GM21619 (cell line): ENCODE measurements around the gene C1QTNF12.
A peak's percentile ranks its signal among the peaks of the same experiment; 100 is the strongest.

Experiments used
- ATAC-seq: cut with Tn5 transposase; IDR thresholded peaks from one replicate; pipeline ENCODE4 v1.9.1; 2021; ENCODE audit not compliant: unreplicated experiment

The C1QTNF12 gene

DNA sequence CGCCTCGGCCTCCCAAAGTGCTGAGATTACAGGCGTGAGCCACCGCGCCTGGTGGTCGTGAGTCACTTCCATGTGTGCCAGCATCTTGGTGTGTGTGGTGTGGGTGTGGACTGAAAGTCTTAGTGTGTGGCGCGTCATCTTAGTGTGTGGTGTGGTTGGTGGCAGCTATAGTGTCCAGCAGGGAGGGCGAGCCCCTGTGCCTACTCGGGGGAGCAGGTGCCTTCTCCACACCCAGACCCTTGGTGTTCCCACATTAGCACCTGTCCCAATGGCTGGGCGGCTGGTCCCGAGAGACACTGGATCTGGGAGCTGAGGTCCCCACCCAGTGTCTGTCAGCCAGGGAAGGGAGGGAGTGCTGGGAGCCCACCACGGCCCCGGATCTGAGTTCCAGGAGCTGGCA is 36.5 kb upstream of the C1QTNF12 start:
- ATAC-seq = no peak

DNA sequence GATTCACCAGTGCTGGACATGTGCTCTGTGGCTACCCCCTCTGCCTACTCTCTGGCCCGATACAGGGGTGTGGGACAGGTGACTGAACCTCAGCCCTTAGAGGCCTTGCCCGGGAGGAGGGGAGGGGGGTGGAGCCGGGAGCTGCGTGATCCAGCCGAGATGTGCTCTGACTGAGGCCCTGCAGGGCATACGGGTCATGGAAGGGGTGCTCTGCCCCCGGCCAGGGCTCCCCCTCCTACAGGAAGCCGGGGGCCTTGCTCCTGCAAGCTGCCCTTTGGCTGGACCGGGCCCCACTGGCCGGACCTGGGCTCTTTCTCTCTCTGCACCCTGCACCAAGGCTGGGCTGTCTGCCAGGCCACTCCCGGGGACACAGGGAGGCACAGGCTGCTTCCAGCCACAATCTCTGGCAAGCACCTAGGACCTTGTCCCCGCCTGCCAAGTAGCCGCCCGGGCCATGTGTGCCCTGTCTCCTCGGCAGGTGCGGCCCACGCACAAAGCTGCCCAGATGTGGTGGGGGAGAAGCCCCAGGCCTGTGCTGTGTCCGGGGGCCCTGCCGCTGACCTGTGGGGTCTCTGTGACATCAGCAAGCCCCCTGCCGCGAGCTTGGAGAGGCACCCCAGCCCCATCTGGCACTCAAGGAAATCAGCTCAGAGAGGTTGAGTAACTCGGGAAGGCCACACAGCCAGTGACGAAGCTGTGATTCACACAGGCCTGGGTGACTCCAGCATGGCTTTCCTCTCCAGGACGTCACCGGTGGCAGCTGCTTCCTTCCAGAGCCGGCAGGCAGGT is 35.2 kb upstream of the C1QTNF12 start:
- no peak for ATAC-seq

- ATAC-seq = no peak
Observed at GRCh38 chr1:1280782-1281481, 34.4 kb upstream of the C1QTNF12 start.

DNA sequence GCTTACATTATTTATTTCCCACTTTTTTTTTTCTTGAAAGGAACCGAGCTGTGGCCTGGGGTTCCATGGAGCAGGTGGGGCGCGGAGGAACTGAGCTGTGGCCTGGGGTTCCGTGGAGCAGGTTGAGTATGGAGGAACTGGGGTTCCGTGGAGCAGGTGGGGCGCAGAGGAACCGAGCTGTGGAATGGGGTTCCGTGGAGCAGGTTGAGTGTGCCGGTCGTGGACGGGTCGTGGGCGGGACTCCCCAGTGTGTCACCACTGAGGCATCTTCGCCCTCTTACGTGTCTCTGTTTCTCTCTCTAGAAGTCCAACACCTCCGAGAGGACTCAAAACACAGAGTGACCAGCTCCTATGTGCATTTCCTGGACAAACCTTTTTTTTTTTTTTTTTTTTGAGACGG is 32.5 kb upstream of the C1QTNF12 start:
- no peak for ATAC-seq

- ATAC-seq = no peak
Observed at GRCh38 chr1:1278620-1279019, 32.1 kb upstream of the C1QTNF12 start.

DNA sequence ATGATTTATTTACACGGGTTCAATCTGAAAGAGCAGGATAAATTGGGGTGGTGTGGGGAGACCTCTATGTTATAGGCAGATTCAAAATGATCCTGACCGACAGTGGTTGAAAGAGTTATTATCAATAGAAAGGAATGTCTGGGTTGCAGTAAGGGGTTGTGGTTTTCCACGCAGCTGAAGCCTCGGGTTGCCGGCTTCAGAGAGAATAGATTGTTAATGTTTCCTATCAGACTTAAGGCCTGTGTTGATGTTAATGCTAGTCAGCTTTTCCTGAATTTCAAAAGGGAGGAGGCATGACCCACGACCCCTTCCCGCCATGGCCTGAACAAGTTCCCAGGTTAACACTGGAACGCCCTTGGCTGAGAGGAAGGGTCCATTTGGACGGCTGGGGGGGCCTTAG is 29.3 kb upstream of the C1QTNF12 start:
- ATAC-seq = no peak

- ATAC-seq = no peak
Observed at GRCh38 chr1:1274931-1275431, 28.5 kb upstream of the C1QTNF12 start.

DNA sequence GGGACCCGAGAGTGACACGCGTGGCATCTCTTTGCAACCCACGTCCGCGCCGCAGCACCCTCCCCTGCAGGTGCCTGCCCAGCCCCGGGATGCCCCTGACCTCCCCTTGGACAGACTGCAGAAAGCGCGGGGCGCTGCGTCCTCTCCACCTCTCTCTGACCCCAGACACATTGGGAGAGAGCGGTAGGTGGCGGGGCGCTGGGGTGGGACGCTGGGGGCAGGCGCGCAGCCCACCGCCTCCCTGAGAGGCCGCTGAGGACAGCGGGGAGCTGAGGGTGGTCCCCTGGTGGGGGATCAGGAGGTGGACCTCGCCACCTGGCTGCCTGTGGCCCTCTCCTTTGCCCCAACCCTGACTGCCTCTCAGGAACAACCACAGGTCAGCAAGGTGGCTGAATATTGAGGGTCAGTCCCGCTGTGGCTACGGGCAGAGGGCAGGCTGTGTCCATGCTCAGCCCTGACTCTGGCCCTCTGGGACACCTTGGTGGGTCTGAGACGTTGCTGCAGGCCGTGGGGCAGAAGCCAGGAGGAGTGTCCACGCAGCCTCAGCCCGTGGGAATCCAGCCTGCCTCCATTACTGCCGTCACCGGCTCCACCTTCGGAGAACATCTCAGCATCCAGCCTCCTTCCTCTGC is 27.9 kb upstream of the C1QTNF12 start:
- peak; percentile 19 for ATAC-seq

DNA sequence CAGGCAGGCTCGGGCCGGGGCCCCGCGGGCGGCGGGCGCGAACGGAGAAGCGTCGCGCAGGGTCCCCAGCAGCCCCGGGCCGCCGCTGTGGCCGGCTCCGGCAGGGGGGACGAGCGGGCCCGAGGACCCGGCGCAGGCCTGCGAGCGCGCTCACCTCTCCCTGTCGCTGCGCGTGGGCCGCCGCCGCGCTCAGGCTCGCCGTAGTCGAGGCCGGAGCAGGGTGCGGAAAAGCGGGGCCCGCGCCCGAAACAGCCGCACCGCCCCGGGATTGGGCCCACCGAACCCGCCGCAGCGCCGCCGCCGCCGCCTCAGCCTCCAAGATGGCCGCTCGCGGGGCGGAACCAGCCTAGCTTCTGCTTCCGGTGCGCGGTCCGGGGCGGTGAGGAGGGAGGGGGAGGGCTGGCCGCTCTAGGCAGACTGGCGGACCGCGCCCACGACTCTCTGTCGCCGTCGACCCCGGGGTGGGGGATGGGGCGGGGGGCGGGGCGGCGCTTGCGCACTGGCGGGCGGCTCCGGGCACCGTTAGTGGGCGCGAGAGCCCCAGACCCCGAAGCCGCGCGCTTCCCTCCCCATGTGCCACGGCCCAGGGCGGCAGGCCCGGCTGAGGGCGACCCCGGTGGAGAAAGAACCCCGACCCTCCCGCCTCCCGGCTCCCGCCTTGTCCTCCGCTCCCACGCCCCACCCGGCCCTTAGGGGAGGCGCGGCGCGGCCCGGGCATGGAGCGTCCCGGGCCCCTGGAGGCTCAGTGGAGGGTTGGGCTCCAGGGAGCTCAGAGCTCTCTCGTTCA is 27.2 kb upstream of the C1QTNF12 start, which contains the start of gene UBE2J2:
TSS of gene UBE2J2 (minus strand) at position 343 of the 787 bp plus-strand sequence. CDS start 5,862 bp downstream, outside the sequence.
- peak; percentile 79 for ATAC-seq

GRCh38 chr1:1273209-1273511 is 26.6 kb upstream of the C1QTNF12 start:
- peak; percentile 12 for ATAC-seq

- ATAC-seq = no peak
Observed at GRCh38 chr1:1272341-1273208, 26.1 kb upstream of the C1QTNF12 start.

DNA sequence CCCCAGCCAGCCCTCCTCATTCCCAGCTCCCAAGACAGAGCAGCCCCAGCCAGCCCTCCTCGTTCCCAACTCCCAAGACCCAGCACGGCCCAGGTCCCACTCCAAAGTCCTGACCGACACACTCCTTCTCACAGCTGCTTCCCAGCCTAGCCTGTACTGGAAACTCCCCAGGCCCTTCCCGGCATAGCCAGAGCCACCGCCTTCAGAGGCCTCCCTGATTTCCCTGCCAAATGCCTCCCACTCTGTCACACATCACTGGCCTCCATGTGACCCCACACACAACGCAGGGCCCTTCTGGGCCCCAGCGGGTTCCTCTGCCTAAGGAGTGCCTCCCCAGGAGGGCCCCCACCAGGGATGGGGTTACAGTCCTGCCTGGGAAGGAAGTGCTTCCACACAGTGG is 24.3 kb upstream of the C1QTNF12 start:
- no peak for ATAC-seq

DNA sequence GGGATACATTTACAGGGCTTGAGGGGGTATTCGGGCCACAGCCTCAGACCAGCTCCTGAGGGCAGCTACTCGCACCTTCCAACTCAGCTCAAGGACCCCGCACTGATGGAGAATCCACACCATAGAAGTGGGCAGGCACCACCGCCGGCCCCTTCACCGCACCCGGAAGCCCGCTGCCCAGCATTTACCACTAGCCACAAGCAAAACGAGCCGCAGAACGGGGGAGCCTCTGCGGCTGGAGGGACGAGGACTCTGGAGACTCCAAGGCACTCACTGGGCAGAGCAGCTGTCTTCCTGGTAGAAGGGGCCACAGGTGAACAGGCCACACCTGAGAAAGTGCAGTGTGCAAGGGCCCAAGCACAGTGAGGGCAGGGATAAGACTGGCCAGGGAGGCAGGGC is 21.8 kb upstream of the C1QTNF12 start:
- ATAC-seq = no peak

DNA sequence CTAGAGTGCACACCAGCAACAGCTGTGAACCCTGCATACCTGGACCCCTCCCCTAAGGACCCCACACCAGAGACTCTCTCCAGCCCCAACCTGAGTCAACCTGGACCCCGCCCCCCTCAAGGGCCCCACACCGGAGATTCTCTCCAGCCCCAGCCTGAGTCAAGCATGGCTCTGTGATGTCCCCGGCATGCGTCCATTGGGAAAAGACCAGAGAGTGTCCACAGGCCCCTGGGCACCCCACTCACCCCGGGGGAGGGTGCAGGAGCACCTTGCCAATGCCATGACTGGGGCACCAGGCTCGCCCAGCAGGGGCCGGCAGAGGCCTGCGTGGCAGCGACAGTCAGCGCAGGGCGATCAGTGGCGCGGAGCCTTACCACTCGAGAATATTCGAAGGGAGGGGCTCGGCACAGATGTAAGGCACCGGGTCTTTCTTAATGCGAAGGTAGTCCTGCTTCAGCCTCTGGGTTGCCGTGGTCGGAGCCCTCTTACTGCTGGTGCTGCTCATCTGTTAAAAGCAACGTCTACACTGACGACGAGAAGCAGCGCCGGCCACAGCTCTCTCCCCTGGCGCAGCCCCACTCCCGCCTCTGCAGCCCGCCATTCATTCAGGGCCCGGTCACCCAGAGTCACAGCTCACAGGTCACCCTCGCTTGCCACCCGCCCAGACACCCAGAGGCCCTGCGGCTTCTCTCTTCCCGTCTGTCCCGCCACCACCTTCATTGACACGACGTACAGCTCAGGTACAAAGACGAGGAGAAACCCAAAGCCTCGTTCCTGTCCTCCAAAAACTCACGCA is 21.2 kb upstream of the C1QTNF12 start:
- no peak for ATAC-seq

DNA sequence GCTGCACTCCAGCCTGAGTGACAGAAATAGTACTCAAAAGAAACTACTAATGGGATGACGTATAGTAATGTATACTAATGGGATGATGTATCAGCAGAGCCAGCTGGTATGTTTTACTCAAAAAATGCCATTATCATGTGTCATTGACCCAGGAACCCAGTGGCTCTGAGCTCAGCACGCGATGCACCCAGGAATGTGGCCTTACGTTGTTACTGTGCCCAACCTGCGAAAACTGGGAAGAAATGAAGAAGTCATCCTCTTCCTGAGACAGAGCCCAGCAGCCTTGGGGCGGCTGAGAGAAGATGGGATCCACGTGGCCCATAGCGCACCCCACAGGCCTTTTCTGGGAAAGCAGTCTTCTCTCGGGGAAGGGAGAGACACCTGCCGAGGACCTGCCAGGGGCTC is 18.3 kb upstream of the C1QTNF12 start:
- ATAC-seq = no peak

- no peak for ATAC-seq
Observed at GRCh38 chr1:1264026-1264425, 17.5 kb upstream of the C1QTNF12 start.

DNA sequence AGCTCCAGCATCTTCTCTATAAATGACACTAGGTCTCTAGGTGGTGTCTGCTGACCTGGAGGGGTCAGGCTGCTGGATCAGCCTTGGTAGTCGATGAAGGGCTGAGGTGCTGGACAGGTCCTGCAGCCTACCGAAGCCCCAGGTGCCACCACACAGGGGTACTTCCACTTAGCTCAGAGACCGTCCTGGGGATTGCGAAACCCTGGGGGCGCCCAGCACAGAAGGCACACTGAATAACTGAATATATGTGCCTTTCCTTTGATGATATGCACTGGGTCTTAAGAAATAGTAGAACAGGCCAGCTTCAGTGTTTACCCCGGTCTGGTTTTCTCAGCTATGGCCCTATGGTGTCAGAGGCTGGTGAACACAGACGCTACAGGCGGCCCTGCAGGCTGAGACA is 16.2 kb upstream of the C1QTNF12 start:
- no peak for ATAC-seq

- no peak for ATAC-seq
Observed at GRCh38 chr1:1262071-1262470, 15.5 kb upstream of the C1QTNF12 start.

- ATAC-seq = no peak
Observed at GRCh38 chr1:1260843-1261560, 14.5 kb upstream of the C1QTNF12 start.
